HUDEP-2 (cell line): ENCODE results near the gene SLC2A1.

Source experiments
- DNase-seq, 76 experiments: peaks; one replicate each; lab custom pipeline; 2025; ENCODE audit not compliant: unreplicated experiment in 76 of 76; lab: John Stamatoyannopoulos, UW

Gene SLC2A1

GRCh38 chr1:42958488-42959319, at the start of gene SLC2A1:
SLC2A1 (minus strand) TSS chr1:42958868; CDS start chr1:42958651, 217 bp downstream.
- peak; percentile 49 to 98 (median 93) for DNase-seq

DNA sequence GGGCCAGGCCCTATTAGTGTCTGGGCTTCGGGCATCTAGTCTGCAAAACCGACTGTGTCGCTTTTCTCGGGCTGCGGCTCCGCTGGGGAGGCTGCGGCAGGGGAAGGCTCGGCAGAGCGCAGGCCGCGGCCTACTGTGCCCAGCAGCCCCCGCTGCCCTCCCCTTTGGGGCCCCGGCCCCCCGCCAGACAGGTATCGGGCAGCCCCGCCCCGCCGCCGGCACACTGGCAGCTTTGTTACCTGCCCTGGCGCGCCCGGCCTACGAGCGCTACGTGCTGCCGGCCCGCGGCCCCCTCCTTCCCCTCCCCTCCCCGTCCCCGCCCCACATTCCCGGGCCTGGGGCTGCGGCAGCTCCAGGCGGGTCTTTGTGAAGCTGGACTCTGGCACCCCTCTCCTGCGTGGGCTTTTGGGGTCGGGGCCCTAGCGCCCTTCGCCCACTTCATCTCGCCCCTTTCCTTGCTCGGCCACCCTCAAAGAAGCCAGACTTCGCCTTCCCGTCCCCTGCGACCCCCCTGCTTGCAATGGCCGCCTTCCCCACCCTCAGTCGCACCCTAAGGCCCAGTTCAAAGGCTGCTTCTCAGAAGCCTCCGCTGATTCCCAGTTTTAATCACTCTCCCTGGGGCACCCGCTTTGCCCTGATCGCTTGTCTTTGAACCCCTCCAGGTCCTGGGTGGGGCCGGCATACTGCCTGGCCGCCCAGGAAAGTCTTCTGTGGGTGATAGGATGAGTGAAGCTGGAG, 48.9 kb upstream of the SLC2A1 start:
- DNase-seq: no peak

DNA sequence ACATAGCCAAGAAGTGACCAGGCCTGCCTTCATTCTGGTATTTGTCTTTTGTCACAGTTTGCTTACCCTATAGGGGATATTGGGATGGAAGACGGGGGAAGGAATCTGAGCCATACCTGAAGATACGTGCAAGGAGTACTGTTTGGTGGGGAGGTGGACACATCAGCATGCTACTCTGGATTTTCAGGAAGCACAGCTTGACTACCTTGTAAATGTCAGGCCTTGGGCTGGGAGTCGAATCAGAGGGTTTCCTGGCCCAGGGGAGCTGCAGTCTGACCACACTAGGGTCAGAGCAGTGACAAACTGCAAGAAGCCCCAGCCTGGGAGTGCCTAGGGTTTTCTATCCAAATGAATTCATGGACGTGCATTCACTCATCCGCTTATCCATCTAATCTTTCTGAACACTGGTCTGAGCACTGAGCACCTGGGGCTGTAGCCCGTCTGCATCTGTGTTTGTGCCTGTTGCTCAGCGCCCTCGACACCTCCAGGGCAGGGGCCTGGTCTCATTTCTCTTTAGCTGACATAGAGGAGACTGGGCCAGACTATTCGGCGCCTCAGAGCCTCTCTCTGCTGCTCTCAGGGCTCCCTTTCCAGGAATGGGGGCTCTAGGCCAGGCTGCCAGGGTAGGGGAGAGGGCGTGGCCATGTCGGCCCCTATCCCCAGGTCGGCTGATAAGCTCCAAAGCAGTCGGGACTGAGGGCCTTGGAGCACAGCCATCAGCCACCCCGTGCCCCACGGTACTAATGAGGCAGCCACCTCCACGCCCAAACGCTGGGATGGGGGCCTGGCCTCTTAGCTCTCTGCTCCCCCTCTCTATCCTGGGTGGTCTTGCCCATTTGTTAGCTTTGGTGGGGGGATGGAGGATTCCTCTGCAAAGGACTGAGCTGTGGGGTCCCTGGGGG, 47.0 kb upstream of the SLC2A1 start:
- DNase-seq: peak in 20 of 76 experiments; percentile 4 to 30 (median 15)

- no peak for DNase-seq
These were observed 46.2 kb upstream of the SLC2A1 start for GRCh38 chr1:43004587-43005459.

DNA sequence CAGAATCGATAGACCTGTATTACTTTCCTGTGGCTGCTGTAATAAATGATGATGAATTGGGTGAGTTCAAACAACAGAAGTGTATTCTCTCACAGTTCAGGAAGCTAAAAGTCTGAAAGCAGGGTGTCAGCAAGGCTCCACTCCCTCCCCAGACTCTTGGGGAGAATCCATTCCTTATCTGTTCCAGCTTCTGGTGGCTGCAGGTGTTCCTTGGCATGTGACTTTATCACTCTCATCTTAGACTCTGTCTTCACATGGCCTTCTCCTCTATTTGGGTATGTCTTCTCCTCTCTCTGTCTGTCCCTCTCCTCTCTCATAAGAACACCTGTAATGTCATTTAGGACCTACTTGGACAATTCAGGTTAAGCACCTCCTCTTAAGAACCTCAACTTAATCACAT, 44.1 kb upstream of the SLC2A1 start:
- DNase-seq: peak in 1 of 76 experiments; percentile 6

- DNase-seq: no peak
These were observed 43.4 kb upstream of the SLC2A1 start for GRCh38 chr1:43002116-43002515.

- no peak for DNase-seq
These were observed 42.8 kb upstream of the SLC2A1 start for GRCh38 chr1:43001434-43001833.

GRCh38 chr1:43000271-43000670, 41.6 kb upstream of the SLC2A1 start:
- DNase-seq: no peak

- DNase-seq: no peak
These were observed 40.6 kb upstream of the SLC2A1 start for GRCh38 chr1:42999308-42999707.

- DNase-seq: no peak
These were observed 39.7 kb upstream of the SLC2A1 start for GRCh38 chr1:42998386-42998785.

GRCh38 chr1:42996384-42996970, 37.8 kb upstream of the SLC2A1 start:
- DNase-seq: no peak

DNA sequence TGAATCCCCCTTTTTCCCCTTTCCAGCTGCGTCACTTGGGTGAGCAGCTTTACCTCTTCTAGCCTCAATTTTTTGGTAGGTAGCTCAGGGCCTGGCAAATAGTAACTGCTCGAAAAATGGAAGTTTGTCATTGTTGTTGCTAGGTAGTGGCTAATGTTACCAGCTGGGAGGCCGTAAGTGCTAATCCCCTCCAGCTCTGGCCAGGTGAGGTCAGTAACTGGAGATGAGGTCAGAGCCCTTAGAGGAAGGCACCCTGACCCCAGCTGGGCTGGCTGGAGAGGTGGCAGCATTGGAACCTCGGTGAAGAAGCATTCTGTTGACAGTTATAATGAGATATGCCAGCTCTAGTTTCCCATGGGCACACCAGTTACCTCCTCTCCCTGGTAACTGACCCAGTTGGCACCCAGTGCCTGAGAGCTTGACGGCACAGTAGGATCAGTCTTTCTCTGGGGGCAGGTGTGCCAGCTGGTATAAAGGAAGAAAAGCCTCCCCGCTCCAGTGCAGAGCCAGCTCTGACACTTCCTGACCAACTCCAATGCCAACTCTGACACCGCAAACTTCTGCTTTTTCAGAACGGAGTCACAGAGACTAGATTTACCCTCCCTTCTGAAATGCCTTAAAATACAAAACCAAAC, 35.0 kb upstream of the SLC2A1 start:
- DNase-seq: no peak

DNA sequence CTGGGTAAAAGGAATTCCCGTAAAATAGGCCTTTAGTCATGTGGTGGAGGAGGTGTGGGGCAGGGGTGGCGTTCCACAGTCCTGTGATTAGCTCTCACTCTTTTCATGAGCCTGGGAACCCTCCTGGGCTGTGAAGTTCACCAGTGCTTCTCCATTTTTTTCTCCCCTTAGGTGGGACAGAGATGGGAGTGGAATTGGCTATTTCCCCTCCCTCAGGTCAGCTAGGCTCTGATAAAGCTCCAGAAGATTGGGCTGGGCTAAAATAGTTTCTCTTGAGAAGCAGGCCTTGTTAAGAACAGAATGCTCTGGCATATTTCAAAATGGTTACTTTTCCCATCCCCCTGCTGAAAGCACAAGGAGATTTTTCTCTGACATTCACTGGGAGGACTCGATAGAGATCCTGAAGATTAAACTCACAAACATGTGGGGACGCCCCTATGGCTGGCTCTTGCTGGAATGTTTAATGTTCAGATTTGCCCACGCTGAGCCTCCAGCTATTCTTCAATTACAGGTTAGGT, 33.4 kb upstream of the SLC2A1 start:
- DNase-seq: no peak

DNA sequence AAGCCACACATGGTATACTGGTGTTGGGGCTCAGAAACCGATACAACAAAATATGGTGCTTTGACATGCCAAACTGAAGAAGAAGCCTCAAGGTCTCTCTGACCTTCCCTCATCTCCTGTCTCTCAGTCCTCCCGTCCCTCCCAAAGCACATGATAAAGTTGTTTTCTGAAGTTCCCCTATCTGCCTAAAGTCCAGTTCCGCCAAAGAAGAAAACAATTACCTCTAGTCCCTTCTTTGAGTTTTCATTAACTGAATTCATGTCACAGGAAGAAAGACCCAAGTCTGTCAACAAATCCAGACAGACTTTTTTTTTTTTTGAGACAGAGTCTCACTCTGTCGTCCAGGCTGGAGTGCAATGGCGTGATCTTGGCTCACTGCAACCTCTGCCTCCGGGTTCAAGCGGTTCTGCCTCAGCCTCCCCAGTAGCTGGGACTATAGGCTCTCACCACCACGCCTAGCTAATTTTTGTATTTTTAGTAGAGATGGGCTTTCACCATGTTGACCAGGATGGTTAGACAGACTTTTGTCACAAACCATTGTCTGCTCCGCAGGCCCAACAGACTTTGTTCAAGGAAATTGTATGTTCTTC, 32.2 kb upstream of the SLC2A1 start:
- DNase-seq: no peak

DNA sequence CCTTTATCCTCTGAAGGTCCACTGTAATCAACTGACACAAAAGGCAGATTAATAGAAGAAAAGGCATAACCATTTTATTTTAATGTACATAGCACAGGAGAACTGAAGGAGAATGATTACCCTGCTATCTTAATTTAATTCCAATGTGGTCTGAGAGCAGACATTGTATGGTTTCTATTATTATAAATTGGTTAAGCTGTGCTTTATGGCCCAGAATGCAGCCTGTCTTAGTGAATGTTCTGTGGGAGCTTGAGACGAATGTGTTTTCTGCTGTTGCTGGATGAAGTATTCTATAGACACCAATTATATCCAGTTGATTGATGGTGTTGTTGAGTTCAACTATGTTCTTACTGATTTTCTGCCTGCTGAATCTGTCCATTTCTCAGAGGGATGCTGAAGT, 25.0 kb upstream of the SLC2A1 start:
- DNase-seq: no peak

GRCh38 chr1:42983253-42983652, 24.6 kb upstream of the SLC2A1 start:
- DNase-seq: no peak

DNA sequence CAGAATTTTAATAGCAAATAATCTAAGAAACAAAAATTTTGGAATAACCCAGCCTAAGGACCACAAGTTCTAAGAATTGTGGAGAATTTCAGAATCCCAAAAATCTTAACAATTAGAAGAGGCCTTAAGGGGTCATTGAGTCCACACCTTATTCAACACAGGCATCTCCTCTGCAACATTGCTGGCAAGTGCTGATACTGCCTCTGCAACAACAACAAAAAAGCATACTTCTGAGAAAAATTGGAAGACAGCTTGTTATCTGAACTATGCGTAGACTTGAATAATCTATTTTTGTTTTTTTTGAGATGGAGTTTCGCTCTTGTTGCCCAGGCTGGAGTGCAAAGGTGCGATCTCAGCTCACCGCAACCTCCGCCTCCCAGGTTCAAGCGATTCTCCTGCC, 24.0 kb upstream of the SLC2A1 start:
- no peak for DNase-seq

DNA sequence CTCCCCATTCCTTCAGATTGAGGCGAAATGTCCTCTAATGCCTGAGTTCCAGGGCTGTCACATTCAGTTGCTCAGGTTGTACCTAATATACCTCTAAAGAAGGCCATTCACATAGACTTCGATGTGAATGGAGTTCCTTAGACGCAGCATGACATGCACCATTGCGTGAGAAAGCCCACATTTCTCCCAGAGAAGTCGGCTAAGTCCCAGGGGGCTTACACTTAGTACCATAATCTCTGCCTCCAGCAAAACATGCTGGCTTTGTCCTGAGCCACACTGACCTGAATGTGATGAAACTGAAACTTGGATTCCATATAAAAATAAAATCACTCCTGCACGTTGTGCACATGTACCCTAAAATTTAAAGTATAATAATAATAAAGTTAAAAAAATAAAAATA, 23.2 kb upstream of the SLC2A1 start:
- DNase-seq: no peak
